K562 (cell line): ENCODE results near the gene MVB12B.
A peak's percentile ranks its signal among the peaks of the same experiment; 100 is the strongest.

Experiments used
- EHMT2 ChIP-seq: fragments of 450-650 bp; IDR thresholded peaks from 2 replicates; pipeline ENCODE4 v1.6.1; 2018; ENCODE audit warnings: antibody characterized with exemption
- EZH2 ChIP-seq: IDR thresholded peaks from 2 replicates; pipeline ENCODE4 v1.6.1; 2012; ENCODE audit warnings: low read depth, mild to moderate bottlenecking, inconsistent platforms, low read length, borderline replicate concordance
- SMC3 ChIP-seq: conservative IDR thresholded peaks from 2 replicates; pipeline ENCODE4 v1.6.1; 2011; ENCODE audit warnings: low read depth, low read length, improper control_type of control experiment; ENCODE audit not compliant: insufficient read depth
- TF ChIP-seq, protein P1 (sequence below), 3 experiments: IDR thresholded peaks in 2 of 3; conservative IDR thresholded peaks in 1 of 3; 2 replicates each; pipeline ENCODE4 v1.5.1; 2011 to 2012; ENCODE audit warnings: low read length in 3 of 3, mild to moderate bottlenecking in 3 of 3, control low read depth in 2 of 3, improper control_type of control experiment in 1 of 3, inconsistent platforms in 1 of 3, low read depth in 1 of 3, mixed read lengths in 1 of 3, moderate library complexity in 1 of 3; ENCODE audit not compliant: insufficient read depth in 2 of 3

DNA sequence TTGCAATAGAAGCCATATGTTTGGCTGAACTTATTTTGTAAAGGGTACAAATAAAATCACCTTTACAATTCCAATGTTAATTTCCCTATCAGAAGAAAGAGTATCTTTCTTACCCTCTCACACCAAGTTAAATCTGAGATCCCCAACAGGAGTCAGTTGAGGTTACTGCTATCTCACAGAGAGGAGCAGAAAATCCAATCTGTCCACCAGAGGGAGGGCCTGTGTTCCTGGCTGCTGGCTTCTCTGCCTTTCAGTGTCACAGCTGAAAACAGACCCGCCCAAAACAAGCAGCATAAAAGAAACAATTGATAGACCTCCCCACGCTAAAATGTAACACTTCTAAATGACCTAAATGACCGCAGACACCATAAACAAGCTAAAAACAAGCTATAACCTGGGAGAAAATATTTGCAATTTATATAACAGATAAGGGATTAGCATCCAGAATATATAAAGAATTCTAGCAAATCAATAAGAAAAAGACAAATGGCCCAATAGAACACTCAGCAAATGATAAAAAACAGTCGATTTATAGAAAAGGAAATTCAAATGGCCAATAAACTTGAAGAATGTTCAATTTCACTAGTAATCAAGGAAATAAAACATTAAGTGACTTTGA, 24.5 kb upstream of the MVB12B start:
- TF ChIP-seq EZH2 (no peak), SMC3 (peak; percentile 42), EHMT2 (no peak)
- TF ChIP-seq, protein P1, sequence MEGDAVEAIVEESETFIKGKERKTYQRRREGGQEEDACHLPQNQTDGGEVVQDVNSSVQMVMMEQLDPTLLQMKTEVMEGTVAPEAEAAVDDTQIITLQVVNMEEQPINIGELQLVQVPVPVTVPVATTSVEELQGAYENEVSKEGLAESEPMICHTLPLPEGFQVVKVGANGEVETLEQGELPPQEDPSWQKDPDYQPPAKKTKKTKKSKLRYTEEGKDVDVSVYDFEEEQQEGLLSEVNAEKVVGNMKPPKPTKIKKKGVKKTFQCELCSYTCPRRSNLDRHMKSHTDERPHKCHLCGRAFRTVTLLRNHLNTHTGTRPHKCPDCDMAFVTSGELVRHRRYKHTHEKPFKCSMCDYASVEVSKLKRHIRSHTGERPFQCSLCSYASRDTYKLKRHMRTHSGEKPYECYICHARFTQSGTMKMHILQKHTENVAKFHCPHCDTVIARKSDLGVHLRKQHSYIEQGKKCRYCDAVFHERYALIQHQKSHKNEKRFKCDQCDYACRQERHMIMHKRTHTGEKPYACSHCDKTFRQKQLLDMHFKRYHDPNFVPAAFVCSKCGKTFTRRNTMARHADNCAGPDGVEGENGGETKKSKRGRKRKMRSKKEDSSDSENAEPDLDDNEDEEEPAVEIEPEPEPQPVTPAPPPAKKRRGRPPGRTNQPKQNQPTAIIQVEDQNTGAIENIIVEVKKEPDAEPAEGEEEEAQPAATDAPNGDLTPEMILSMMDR (IDR thresholded peaks at IDR 0.05 in 2 of 3, conservative IDR thresholded peaks at IDR 0.05 in 1 of 3; ENCODE audit: insufficient read depth in 2 of 3, low read depth in 1 of 3, low read length in 3 of 3), result peak; percentile 58 to 63 (median 59); a peak in 5 of 6 replicates
